SU-DHL-6 (cell line): ENCODE data around the gene ECI2.

ENCODE experiments used
- EZH2phosphoT487 ChIP-seq: fragments of 200-600 bp; sonication (generic), shearing (Covaris generic); conservative IDR thresholded peaks from 2 replicates; pipeline ENCODE4 v1.6.1; 2018; ENCODE audit warnings: mild to moderate bottlenecking, antibody characterized with exemption, low read length, moderate library complexity, mixed read lengths
- TF ChIP-seq, protein P1 (sequence below): fragments of 200-600 bp; sonication (generic); IDR thresholded peaks from one replicate; pipeline ENCODE4 v1.5.1; 2017; ENCODE audit warnings: antibody characterized with exemption, mild to moderate bottlenecking, low read length, moderate library complexity; ENCODE audit not compliant: insufficient read depth, poor library complexity, severe bottlenecking

DNA sequence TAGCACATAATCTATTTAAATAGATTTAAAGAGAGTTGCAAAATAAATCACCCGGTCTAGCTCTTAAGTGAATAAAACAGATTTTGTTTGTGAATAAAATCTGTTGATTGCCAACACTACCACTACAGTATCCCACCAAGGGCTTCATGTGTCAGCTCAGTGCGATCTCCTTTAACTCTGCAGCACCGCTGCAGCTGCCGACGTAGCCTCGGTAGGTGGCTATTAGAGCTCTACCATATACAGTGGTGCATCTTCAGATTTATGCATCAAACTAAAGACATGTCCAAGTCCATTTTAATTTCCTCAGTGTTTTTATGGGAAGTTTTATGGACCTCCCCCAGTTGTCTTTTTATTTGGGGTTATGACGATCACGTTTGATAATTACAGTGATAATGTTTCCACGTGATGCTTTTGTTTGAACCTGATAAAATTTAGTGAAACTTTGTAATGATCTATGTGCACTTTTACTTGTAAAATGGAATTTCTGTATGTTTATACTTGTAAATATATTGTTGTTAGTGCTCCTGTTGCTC is 26.7 kb downstream of the ECI2 start:
- TF ChIP-seq, protein P1, sequence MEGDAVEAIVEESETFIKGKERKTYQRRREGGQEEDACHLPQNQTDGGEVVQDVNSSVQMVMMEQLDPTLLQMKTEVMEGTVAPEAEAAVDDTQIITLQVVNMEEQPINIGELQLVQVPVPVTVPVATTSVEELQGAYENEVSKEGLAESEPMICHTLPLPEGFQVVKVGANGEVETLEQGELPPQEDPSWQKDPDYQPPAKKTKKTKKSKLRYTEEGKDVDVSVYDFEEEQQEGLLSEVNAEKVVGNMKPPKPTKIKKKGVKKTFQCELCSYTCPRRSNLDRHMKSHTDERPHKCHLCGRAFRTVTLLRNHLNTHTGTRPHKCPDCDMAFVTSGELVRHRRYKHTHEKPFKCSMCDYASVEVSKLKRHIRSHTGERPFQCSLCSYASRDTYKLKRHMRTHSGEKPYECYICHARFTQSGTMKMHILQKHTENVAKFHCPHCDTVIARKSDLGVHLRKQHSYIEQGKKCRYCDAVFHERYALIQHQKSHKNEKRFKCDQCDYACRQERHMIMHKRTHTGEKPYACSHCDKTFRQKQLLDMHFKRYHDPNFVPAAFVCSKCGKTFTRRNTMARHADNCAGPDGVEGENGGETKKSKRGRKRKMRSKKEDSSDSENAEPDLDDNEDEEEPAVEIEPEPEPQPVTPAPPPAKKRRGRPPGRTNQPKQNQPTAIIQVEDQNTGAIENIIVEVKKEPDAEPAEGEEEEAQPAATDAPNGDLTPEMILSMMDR, result no peak
- TF ChIP-seq EZH2phosphoT487, result no peak
